ENCODE results near the gene ZBTB20. TPM values are rescaled to one million over a fixed set of nuclear protein-coding genes. Genes with fewer than 3 reads are reported as not detected.

The ZBTB20 gene
- total and polyA plus RNA-seq, 2 donors (not counting 1 experiment from before 2014, with no cell fraction given) = 4.0 to 22.5 TPM

- H3K36me3 ChIP-seq (ENCODE audit: control insufficient read depth, insufficient read depth, low read length) = no peaks in the 10 kb centered on the region
- H3K9me3 ChIP-seq (ENCODE audit: control insufficient read depth, insufficient read depth, low read depth, low read length) = no peaks in the 10 kb centered on the region
- H4K20me1 ChIP-seq (ENCODE audit: control insufficient read depth, extremely low read depth, insufficient read depth, low read length) = no peaks in the 10 kb centered on the region
- DNase-seq (ENCODE audit: low read depth in 2 of 2) = no peak
- no peaks in the 10 kb centered on the region for H3K79me2 ChIP-seq (ENCODE audit: control insufficient read depth, insufficient read depth, low read length)
- TF ChIP-seq CTCF (conservative IDR thresholded peaks at IDR 0.05 in 1 of 2, IDR thresholded peaks at IDR 0.05 in 1 of 2; ENCODE audit: low read depth in 1 of 2, low read length in 2 of 2) (no peak), EZH2 (IDR thresholded peaks at IDR 0.05; ENCODE audit: low read length, missing control alignments) (no peak)
- H3K27me3 ChIP-seq (ENCODE audit: control insufficient read depth, insufficient read depth, low read length) = no peaks in the 10 kb centered on the region
- H3K4me1 ChIP-seq (ENCODE audit: control insufficient read depth, extremely low read depth, insufficient read depth, low read length) = no peaks in the 10 kb centered on the region
- no peak overlapping the region for H3K4me2 ChIP-seq (ENCODE audit: extremely low read depth, insufficient read depth, low read length)
- no peak overlapping the region for H2AFZ ChIP-seq (ENCODE audit: low read length)
- H3K9ac ChIP-seq (ENCODE audit: insufficient read depth, low read length) = no peak overlapping the region
- no peak overlapping the region for H3K27ac ChIP-seq (ENCODE audit: insufficient read depth, low read length)
- no peak overlapping the region for H3K4me3 ChIP-seq (replicated peaks in 1 of 4; ENCODE audit: control extremely low read depth in 1 of 4, insufficient read depth in 1 of 4, low read depth in 3 of 4, low read length in 4 of 4)
Measured at GRCh38 chr3:114642951-114643741, 503.9 kb downstream of the ZBTB20 start.

GRCh38 chr3:114640126-114640525 lies 507.0 kb downstream of the ZBTB20 start:
- Histone ChIP-seq H3K4me1 (ENCODE audit: control insufficient read depth, extremely low read depth, insufficient read depth, low read length) (no peaks in the 10 kb centered on the region), H3K4me2 (ENCODE audit: extremely low read depth, insufficient read depth, low read length) (no peak overlapping the region), H2AFZ (ENCODE audit: low read length) (no peak overlapping the region), H3K27ac (ENCODE audit: insufficient read depth, low read length) (no peak overlapping the region), H3K79me2 (ENCODE audit: control insufficient read depth, insufficient read depth, low read length) (no peaks in the 10 kb centered on the region), H3K36me3 (ENCODE audit: control insufficient read depth, insufficient read depth, low read length) (no peaks in the 10 kb centered on the region), H3K9ac (ENCODE audit: insufficient read depth, low read length) (no peak overlapping the region), H3K27me3 (ENCODE audit: control insufficient read depth, insufficient read depth, low read length) (no peaks in the 10 kb centered on the region), H4K20me1 (ENCODE audit: control insufficient read depth, extremely low read depth, insufficient read depth, low read length) (no peaks in the 10 kb centered on the region), H3K4me3 (replicated peaks in 1 of 4; ENCODE audit: control extremely low read depth in 1 of 4, insufficient read depth in 1 of 4, low read depth in 3 of 4, low read length in 4 of 4) (no peak overlapping the region), H3K9me3 (ENCODE audit: control insufficient read depth, insufficient read depth, low read depth, low read length) (no peaks in the 10 kb centered on the region)
- DNase-seq (ENCODE audit: low read depth in 2 of 2) = no peak
- no peak for TF ChIP-seq EZH2 (IDR thresholded peaks at IDR 0.05; ENCODE audit: low read length, missing control alignments)
- no peak for TF ChIP-seq CTCF (conservative IDR thresholded peaks at IDR 0.05 in 1 of 2, IDR thresholded peaks at IDR 0.05 in 1 of 2; ENCODE audit: low read depth in 1 of 2, low read length in 2 of 2)

GRCh38 chr3:114639171-114639570 lies 507.9 kb downstream of the ZBTB20 start:
- no peaks in the 10 kb centered on the region for H3K36me3 ChIP-seq (ENCODE audit: control insufficient read depth, insufficient read depth, low read length)
- no peak overlapping the region for H3K27ac ChIP-seq (ENCODE audit: insufficient read depth, low read length)
- no peak overlapping the region for H3K4me3 ChIP-seq (replicated peaks in 1 of 4; ENCODE audit: control extremely low read depth in 1 of 4, insufficient read depth in 1 of 4, low read depth in 3 of 4, low read length in 4 of 4)
- no peaks in the 10 kb centered on the region for H4K20me1 ChIP-seq (ENCODE audit: control insufficient read depth, extremely low read depth, insufficient read depth, low read length)
- H3K27me3 ChIP-seq (ENCODE audit: control insufficient read depth, insufficient read depth, low read length) = no peaks in the 10 kb centered on the region
- no peak overlapping the region for H2AFZ ChIP-seq (ENCODE audit: low read length)
- no peak for TF ChIP-seq EZH2 (IDR thresholded peaks at IDR 0.05; ENCODE audit: low read length, missing control alignments)
- TF ChIP-seq CTCF (conservative IDR thresholded peaks at IDR 0.05 in 1 of 2, IDR thresholded peaks at IDR 0.05 in 1 of 2; ENCODE audit: low read depth in 1 of 2, low read length in 2 of 2) = no peak
- H3K9me3 ChIP-seq (ENCODE audit: control insufficient read depth, insufficient read depth, low read depth, low read length) = no peaks in the 10 kb centered on the region
- no peaks in the 10 kb centered on the region for H3K79me2 ChIP-seq (ENCODE audit: control insufficient read depth, insufficient read depth, low read length)
- H3K4me1 ChIP-seq (ENCODE audit: control insufficient read depth, extremely low read depth, insufficient read depth, low read length) = no peaks in the 10 kb centered on the region
- no peak overlapping the region for H3K4me2 ChIP-seq (ENCODE audit: extremely low read depth, insufficient read depth, low read length)
- no peak for DNase-seq (ENCODE audit: low read depth in 2 of 2)
- no peak overlapping the region for H3K9ac ChIP-seq (ENCODE audit: insufficient read depth, low read length)
